Measurements from ENCODE around the gene SGMS1.
A peak's percentile ranks its signal among the peaks of the same experiment; 100 is the strongest.

SGMS1 gene

DNA sequence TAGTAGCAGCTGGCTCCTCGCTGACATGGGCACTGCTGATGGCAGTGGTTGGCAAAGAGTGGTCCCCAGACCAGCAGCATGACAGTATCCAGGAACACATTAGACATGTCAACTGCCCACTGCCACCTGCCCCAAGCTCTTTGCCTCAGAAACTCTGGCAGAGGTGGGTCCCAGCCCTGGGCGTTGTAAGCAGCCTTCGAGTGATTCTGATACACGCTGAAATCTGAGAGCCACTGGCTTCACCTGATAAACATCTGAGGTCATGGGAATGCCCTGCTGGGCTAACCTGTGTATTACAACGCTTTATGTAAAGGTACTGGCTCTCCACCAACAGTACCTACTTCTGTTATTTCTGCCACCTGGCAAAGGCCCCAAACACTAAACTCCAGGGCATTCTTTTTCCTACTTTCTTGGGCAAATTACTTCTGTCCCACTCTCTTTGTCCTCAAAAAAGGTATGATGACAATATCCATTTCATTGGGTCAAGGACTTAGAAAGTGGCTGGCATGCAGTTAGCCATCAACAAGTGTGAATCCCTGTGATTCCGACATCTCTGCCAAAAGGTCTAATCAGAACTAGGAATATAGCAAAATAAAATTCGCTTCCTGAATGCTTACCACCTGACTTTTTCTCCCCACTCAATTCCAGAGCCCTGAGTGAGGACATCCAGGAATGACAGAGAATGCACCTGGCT, 9.2 kb downstream of the SGMS1 start:
- H3K4me3 ChIP-seq (ENCODE audit: low read depth, low read length), result no peak overlapping the region

GRCh38 chr10:50613726-50614443, 9.9 kb downstream of the SGMS1 start:
- no peak for DNase-seq (ENCODE audit: low read depth)
- H3K4me3 ChIP-seq (ENCODE audit: low read depth, low read length), result no peak overlapping the region

More for the DNA sequence above, 9.2 kb downstream of the SGMS1 start:
- no peak for DNase-seq (ENCODE audit: low read depth)

DNA sequence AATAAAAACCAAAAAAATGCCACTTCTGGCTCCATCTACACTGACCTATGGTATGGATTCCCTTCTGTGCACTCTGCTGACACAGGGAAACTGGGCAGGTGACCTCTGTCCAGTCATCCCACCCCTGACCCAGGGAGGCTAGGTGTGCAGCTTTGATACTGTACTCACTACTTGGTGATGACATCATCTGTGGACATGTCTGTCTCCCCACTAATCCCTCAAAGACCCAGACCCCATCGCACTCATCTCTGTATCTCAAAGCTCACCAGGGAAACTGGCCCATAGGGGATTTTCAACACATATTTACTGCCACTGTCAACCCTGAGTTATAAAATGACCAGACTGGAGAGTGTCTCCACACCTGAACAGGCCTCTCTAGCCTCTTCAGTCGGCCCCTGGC, 10.6 kb downstream of the SGMS1 start:
- H3K4me3 ChIP-seq (ENCODE audit: low read depth, low read length), result no peak overlapping the region
- DNase-seq (ENCODE audit: low read depth), result no peak

GRCh38 chr10:50610368-50610767, 13.4 kb downstream of the SGMS1 start:
- no peak for DNase-seq (ENCODE audit: low read depth)

GRCh38 chr10:50607356-50607925, 16.3 kb downstream of the SGMS1 start:
- H3K4me3 ChIP-seq (ENCODE audit: low read depth, low read length), result no peak overlapping the region
- DNase-seq (ENCODE audit: low read depth), result no peak

More at GRCh38 chr10:50610368-50610767, 13.4 kb downstream of the SGMS1 start:
- no peak overlapping the region for H3K4me3 ChIP-seq (ENCODE audit: low read depth, low read length)

DNA sequence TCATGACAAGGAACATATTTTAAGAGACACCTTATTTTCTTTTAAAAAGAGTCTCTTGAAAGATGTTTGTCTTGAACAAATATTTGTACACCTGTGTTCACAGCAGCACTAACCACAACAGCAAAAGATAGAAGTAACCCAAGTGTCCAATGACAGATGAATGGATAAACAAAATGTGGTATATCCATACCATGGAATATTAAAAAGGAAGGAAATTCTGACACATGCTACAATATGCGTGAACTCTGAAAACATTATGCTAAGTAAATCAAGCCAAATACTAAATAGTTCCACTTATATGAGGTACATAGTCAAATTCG, 17.8 kb downstream of the SGMS1 start:
- H3K4me3 ChIP-seq (ENCODE audit: low read depth, low read length), result no peak overlapping the region
- no peak for DNase-seq (ENCODE audit: low read depth)

- DNase-seq (ENCODE audit: low read depth), result peak; percentile 89
Observed at GRCh38 chr10:50605269-50605950, 18.3 kb downstream of the SGMS1 start.

GRCh38 chr10:50604809-50605208, 18.9 kb downstream of the SGMS1 start:
- no peak overlapping the region for H3K4me3 ChIP-seq (ENCODE audit: low read depth, low read length)
- DNase-seq (ENCODE audit: low read depth), result no peak

More at GRCh38 chr10:50605269-50605950, 18.3 kb downstream of the SGMS1 start:
- no peak overlapping the region for H3K4me3 ChIP-seq (ENCODE audit: low read depth, low read length)

GRCh38 chr10:50604049-50604640, 19.6 kb downstream of the SGMS1 start:
- no peak overlapping the region for H3K4me3 ChIP-seq (ENCODE audit: low read depth, low read length)
- no peak for DNase-seq (ENCODE audit: low read depth)

GRCh38 chr10:50603151-50603850, 20.5 kb downstream of the SGMS1 start:
- no peak for DNase-seq (ENCODE audit: low read depth)
- H3K4me3 ChIP-seq (ENCODE audit: low read depth, low read length), result no peak overlapping the region

DNA sequence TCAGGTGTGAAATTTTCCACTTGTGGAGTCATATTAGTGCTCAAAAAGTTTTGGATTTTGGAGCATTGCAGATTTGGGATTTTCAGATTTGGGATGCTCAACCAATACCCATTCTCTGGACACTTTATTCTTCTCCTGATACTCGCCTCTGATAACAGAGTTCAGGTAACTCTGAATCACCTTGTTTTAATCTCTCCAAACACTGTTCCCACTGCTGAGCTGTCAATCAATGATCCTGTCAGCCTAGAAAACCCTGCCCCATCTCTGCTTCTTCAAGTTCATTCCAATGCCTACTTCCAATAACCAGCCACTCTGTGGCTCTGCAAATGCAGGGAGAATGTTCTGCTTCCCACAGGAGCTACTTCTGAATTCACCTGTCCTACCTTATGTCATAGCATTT, 21.8 kb downstream of the SGMS1 start:
- no peak overlapping the region for H3K4me3 ChIP-seq (ENCODE audit: low read depth, low read length)
- DNase-seq (ENCODE audit: low read depth), result no peak

DNA sequence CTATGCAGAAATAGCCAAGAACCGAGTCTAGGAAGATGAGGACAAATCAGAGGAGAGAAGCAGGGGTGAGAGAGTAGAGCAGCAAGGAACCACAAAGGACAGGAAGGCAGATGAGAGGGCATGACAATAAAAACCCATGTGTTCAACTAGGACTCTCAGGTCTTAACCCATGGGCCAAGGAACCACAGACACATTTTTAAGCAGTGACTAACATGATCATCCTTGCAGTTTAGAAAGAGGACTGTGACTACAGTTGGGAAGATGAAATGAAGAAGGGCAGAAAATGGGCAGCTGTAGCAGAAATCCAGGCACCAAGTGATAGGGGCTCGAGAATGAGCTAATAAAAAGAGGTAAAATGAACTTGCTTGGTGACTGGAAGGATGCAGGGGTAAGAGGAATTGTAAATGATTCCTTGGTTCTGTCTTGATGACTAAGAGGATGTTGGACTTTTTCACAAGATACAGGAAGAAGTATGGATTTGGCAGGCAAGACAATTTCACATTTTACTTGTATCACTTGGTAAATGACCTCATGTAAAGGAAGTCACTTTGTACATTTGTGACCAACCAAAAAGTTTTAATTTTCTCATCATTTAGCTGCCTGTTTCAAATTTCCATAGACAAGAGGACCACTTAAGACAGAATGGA, 22.8 kb downstream of the SGMS1 start:
- no peak overlapping the region for H3K4me3 ChIP-seq (ENCODE audit: low read depth, low read length)
- no peak for DNase-seq (ENCODE audit: low read depth)

DNA sequence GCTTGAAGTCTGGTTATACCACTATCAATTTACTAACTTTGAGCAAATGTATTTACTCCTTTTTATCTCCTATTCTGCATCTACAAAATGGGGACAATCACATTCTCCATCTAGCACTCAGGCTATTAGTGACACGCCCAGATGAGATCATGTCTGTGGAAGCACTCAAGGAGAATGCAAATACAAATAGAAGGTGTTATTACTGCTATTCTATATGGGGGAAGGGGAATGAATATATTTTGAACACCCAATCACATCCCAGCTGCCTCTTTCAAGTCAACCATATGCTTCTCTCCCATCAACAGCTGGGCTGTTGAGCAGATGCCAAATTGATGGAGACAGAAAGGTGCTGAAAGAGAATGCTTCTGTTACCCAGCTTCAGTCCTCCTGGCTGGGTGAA, 23.5 kb downstream of the SGMS1 start:
- H3K4me3 ChIP-seq (ENCODE audit: low read depth, low read length), result no peak overlapping the region
- DNase-seq (ENCODE audit: low read depth), result no peak

GRCh38 chr10:50596897-50597296, 26.9 kb downstream of the SGMS1 start:
- DNase-seq (ENCODE audit: low read depth), result no peak

GRCh38 chr10:50596456-50596855, 27.3 kb downstream of the SGMS1 start:
- H3K4me3 ChIP-seq (ENCODE audit: low read depth, low read length), result no peak overlapping the region
- DNase-seq (ENCODE audit: low read depth), result no peak

More at GRCh38 chr10:50596897-50597296, 26.9 kb downstream of the SGMS1 start:
- no peak overlapping the region for H3K4me3 ChIP-seq (ENCODE audit: low read depth, low read length)

GRCh38 chr10:50595785-50596184, 28.0 kb downstream of the SGMS1 start:
- no peak for DNase-seq (ENCODE audit: low read depth)
- no peak overlapping the region for H3K4me3 ChIP-seq (ENCODE audit: low read depth, low read length)

DNA sequence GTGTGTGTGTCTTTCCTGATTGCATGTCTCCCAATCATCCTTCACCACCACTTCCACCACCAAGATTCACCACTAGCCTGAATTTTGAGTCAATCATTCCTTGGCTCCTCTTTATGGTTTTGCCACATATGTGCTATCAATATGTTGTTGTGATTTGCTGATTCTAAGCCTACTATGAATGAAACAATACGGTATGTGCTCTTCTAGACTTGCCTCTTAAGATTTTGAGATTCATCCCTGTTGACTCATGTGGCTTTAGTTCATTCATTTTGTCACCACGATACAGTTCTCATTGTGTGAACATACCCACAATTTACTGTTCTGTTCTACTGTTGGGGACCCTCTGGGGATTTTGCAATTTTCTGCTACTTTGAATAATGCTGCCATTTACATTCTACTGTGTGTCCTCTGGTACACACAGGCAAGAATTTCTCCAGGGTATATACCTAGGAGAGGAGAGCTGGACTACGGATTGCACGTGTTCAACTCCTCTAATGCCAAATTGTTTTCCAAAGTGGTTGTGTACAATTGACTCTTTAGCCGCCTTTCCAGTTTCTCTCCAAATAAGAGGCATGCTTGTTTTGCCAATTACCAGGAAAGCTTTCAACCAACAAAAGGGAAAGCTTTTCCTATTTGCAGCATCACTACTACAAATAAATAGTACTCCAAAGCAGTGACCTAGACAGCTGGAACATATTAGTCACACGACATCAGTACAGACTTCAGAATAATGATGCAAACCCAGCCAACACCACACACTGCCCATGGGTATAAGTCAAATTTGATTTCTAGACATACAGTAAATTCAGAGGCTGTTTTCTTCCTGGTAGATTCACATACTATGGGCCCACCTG, 30.0 kb downstream of the SGMS1 start:
- peak; percentile 79 for DNase-seq (ENCODE audit: low read depth)
- H3K4me3 ChIP-seq (ENCODE audit: low read depth, low read length), result no peak overlapping the region

DNA sequence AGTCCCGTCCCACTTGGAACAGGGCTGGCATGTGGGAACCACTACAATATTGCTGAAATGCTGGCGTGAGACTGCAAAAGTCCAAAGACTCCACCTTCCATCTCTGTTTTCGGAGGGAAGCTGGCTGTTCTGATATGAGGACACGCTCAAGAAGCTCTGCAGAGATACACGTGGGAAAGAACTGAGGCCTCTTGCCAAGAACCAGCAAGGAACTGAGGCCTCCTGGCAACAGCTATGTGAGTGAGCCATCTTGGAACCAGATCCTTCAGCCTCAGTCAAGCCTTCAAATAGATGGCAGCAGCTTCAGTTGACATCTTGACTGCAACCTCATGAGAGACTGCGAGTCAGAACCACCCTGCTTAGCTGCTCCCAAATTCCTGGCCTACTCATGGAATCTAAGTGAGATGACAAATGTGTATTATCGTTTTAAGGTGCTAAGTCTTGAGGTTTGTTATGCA, 30.8 kb downstream of the SGMS1 start:
- H3K4me3 ChIP-seq (ENCODE audit: low read depth, low read length), result no peak overlapping the region
- no peak for DNase-seq (ENCODE audit: low read depth)
